Neural cell (in vitro differentiated cells): ENCODE results near the gene ONECUT2.

ENCODE experiments used
- CTCF ChIP-seq: fragments of 450-650 bp; IDR thresholded peaks from 2 replicates; pipeline ENCODE4 v1.5.1; 2014; ENCODE audit warnings: antibody characterized with exemption, mild to moderate bottlenecking, moderate library complexity; ENCODE audit not compliant: poor library complexity, severe bottlenecking
- EP300 ChIP-seq: fragments of 450-650 bp; conservative IDR thresholded peaks from 2 replicates; pipeline ENCODE4 v1.6.1; 2014; ENCODE audit warnings: antibody characterized with exemption, mild to moderate bottlenecking, moderate library complexity; ENCODE audit not compliant: poor library complexity, severe bottlenecking
- EZH2 ChIP-seq: fragments of 200-600, 300-800 bp; shearing (Covaris generic), sonication (generic); IDR thresholded peaks from 2 replicates; pipeline ENCODE4 v1.6.1; 2014; ENCODE audit warnings: antibody characterized with exemption, low read length, borderline replicate concordance, mild to moderate bottlenecking; ENCODE audit not compliant: insufficient read depth, poor library complexity, severe bottlenecking
- MXI1 ChIP-seq: fragments of 450-650 bp; conservative IDR thresholded peaks from 2 replicates; pipeline ENCODE4 v1.6.1; 2014; ENCODE audit warnings: antibody characterized with exemption, mild to moderate bottlenecking; ENCODE audit not compliant: poor library complexity, severe bottlenecking
- POLR2AphosphoS5 ChIP-seq: IDR thresholded peaks from 2 replicates; pipeline ENCODE4 v1.6.1; 2012
- RAD21 ChIP-seq: fragments of 450-650 bp; conservative IDR thresholded peaks from 2 replicates; pipeline ENCODE4 v1.6.1; 2014; ENCODE audit warnings: antibody characterized with exemption, mild to moderate bottlenecking, moderate library complexity
- SMC3 ChIP-seq: fragments of 450-650 bp; conservative IDR thresholded peaks from 2 replicates; pipeline ENCODE4 v1.6.1; 2014; ENCODE audit warnings: antibody characterized with exemption, mild to moderate bottlenecking, moderate library complexity; ENCODE audit not compliant: poor library complexity
- TAF1 ChIP-seq: IDR thresholded peaks from 2 replicates; pipeline ENCODE4 v1.6.1; 2012; ENCODE audit warnings: low read depth
- TF ChIP-seq, protein P1 (sequence below): IDR thresholded peaks from 2 replicates; pipeline ENCODE4 v1.6.1; 2012; ENCODE audit warnings: borderline replicate concordance

GRCh38 chr18:57426187-57426586 is 9.0 kb upstream of the ONECUT2 start:
- TF ChIP-seq TAF1: no peak
- no peak for TF ChIP-seq CTCF
- TF ChIP-seq EZH2: no peak
- TF ChIP-seq, protein P1, sequence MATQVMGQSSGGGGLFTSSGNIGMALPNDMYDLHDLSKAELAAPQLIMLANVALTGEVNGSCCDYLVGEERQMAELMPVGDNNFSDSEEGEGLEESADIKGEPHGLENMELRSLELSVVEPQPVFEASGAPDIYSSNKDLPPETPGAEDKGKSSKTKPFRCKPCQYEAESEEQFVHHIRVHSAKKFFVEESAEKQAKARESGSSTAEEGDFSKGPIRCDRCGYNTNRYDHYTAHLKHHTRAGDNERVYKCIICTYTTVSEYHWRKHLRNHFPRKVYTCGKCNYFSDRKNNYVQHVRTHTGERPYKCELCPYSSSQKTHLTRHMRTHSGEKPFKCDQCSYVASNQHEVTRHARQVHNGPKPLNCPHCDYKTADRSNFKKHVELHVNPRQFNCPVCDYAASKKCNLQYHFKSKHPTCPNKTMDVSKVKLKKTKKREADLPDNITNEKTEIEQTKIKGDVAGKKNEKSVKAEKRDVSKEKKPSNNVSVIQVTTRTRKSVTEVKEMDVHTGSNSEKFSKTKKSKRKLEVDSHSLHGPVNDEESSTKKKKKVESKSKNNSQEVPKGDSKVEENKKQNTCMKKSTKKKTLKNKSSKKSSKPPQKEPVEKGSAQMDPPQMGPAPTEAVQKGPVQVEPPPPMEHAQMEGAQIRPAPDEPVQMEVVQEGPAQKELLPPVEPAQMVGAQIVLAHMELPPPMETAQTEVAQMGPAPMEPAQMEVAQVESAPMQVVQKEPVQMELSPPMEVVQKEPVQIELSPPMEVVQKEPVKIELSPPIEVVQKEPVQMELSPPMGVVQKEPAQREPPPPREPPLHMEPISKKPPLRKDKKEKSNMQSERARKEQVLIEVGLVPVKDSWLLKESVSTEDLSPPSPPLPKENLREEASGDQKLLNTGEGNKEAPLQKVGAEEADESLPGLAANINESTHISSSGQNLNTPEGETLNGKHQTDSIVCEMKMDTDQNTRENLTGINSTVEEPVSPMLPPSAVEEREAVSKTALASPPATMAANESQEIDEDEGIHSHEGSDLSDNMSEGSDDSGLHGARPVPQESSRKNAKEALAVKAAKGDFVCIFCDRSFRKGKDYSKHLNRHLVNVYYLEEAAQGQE: no peak
- TF ChIP-seq POLR2AphosphoS5: no peak
- no peak for TF ChIP-seq SMC3
- no peak for TF ChIP-seq RAD21
- no peak for TF ChIP-seq MXI1
- TF ChIP-seq EP300: no peak
